Tibial nerve (tissue), 4 donors: Measurements from ENCODE around the gene EPB41L4A. TPM values are rescaled to one million over a fixed set of nuclear protein-coding genes. Genes with fewer than 3 reads are reported as not detected.

Source experiments
- DNase-seq, 2 donors: peaks; one replicate each; pipeline ENCODE4 v3.0.0-alpha.2; 2019; ENCODE audit warnings: low spot score in 2 of 2
- H3K27ac ChIP-seq, 4 donors: fragments of 200-600 bp; sonication (generic) in 3 of 4; one replicate each; pipeline ENCODE4 v1.5.1; 2017 to 2019; ENCODE audit warnings: mild to moderate bottlenecking in 1 of 4
- H3K27me3 ChIP-seq, 2 donors: fragments of 200-600 bp; sonication (generic) in 1 of 2; one replicate each; pipeline versions ENCODE4 v1.5.1 to v1.6.0; 2017 to 2019
- H3K36me3 ChIP-seq, 3 donors: fragments of 200-600 bp; sonication (generic); one replicate each; pipeline ENCODE4 v1.5.1; 2018 to 2019
- H3K4me1 ChIP-seq, 4 donors: fragments of 200-600 bp; sonication (generic) in 3 of 4; one replicate each; pipeline ENCODE4 v1.5.1; 2017 to 2019
- H3K4me3 ChIP-seq, 4 donors: fragments of 200-600 bp; sonication (generic) in 3 of 4; one replicate each; pipeline ENCODE4 v1.5.1; 2017 to 2019; ENCODE audit warnings: mild to moderate bottlenecking in 1 of 4, moderate library complexity in 1 of 4
- H3K9me3 ChIP-seq, 4 donors: fragments of 200-600 bp; sonication (generic) in 3 of 4; one replicate each; pipeline ENCODE4 v1.5.1; 2017 to 2019
- EP300 ChIP-seq, 2 donors: sonication (generic); formaldehyde crosslinking; IDR thresholded peaks; one replicate each; pipeline ENCODE4 v1.6.1; 2017; ENCODE audit warnings: antibody characterized with exemption in 2 of 2, mild to moderate bottlenecking in 1 of 2
- POLR2A ChIP-seq, 2 donors: fragments of 450-650 bp; IDR thresholded peaks; one replicate each; pipeline ENCODE4 v1.6.1; 2017; ENCODE audit warnings: antibody characterized with exemption in 2 of 2, mild to moderate bottlenecking in 2 of 2, moderate library complexity in 2 of 2
- WGBS, 2 donors: methylation state at CpG; one replicate each; pipeline ENCODE4 v1.1.5; 2018; 5-methylcytosine and 5-hydroxymethylcytosine counted together
- total RNA-seq, 4 donors: library from RNA; depleted of rRNA; stranded (reverse); fragments of >200 nt; gene quantifications; one replicate each; pipeline ENCODE4 v1.1.0, GENCODE V29; 2016
- TF ChIP-seq, protein P1 (sequence below), 5 experiments: fragments of 200-600 bp in 3 of 5; fragments of 450-650 bp in 2 of 5; sonication (generic) in 3 of 5; IDR thresholded peaks; one replicate each; pipeline ENCODE4 v1.5.1; 2016 to 2019; ENCODE audit warnings: antibody characterized with exemption in 5 of 5, mild to moderate bottlenecking in 3 of 5, moderate library complexity in 2 of 5

The EPB41L4A gene
- total RNA-seq, 4 donors from 2014 or later, result 10.6 to 38.1 (median 14.4) TPM

DNA sequence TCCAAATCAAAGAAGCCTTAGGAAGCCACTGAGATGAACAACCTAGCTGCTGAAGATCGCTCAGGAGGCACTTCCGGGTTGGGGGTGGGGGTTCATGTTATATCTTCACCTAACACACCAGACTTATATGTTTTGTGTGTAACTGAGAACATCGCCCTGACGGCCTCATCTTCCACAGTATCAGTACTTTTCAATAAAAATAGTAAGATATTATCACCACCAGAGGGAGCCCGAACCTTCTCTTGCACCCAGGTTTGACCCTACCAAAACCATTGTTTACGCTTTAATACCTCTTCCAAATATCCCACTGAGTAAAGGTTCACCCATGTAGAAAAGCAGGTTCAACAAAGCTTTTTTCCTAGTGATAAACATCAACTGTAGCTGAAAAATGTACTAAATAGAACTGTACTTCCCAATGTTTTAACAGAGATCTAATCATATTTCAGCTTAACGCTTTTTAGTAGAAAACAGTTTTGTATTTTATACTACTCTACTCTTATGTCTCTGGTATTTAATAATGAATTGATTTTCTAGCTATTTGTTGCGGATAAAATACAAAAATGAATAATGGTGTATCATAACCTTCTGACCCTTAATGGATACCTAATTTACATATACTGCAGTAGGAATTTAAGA, 244.0 kb downstream of the EPB41L4A start:
- H3K27me3 ChIP-seq, result no peaks in the 10 kb centered on the region

DNA sequence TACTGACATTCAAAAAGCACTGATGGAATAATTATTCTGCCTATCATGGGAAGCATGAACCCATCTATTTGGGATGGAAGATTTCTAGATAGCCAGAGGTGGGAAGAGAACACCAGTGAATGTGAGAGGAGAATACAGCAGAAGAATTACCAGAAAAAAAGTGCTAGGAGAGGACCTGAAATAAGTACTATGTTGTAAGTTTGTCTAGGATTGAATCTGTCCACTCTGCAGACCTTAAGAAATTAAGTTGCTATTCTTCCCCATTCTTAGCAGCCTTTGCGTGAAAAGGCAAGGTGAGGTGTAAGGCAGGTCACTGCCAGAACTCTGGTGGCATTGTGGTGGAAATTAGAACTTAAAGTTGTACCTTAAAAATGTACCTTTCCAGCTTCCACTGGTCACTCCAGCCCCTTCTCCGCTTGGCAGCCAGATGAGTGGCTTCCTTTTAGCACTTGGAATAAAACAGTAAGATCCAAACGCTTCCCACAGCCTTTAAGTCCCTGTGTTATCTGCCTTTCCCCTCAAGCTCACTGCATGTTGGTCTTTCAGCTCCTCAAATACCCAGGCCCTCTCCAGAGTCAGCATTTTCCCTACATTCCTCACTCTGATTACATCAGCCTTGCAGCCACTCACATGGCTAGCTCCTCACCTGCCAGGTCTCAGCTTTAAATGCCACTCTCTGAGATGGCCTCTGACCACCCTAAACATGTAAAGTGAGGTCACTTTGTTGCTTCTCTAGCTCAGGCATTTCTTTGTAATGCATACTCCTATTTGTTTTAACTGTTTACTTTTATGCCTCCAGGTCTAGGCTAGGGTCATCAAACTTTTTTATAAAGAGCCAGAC, 253.0 kb downstream of the EPB41L4A start:
- DNase-seq, result no peak
- Histone ChIP-seq H3K27ac (no peak overlapping the region), H3K9me3 (no peaks in the 10 kb centered on the region), H3K4me1 (peaks cover 0 to 24% (median 14%) of the 10 kb centered on the region in 4 donors), H3K36me3 (peaks cover 0 to 80% (median 8%) of the 10 kb centered on the region in 3 donors), H3K27me3 (no peaks in the 10 kb centered on the region), H3K4me3 (no peak overlapping the region)
- TF ChIP-seq EP300 (IDR thresholded peaks at IDR 0.05) (no peak), POLR2A (IDR thresholded peaks at IDR 0.05) (no peak)
- TF ChIP-seq, protein P1, sequence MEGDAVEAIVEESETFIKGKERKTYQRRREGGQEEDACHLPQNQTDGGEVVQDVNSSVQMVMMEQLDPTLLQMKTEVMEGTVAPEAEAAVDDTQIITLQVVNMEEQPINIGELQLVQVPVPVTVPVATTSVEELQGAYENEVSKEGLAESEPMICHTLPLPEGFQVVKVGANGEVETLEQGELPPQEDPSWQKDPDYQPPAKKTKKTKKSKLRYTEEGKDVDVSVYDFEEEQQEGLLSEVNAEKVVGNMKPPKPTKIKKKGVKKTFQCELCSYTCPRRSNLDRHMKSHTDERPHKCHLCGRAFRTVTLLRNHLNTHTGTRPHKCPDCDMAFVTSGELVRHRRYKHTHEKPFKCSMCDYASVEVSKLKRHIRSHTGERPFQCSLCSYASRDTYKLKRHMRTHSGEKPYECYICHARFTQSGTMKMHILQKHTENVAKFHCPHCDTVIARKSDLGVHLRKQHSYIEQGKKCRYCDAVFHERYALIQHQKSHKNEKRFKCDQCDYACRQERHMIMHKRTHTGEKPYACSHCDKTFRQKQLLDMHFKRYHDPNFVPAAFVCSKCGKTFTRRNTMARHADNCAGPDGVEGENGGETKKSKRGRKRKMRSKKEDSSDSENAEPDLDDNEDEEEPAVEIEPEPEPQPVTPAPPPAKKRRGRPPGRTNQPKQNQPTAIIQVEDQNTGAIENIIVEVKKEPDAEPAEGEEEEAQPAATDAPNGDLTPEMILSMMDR (IDR thresholded peaks at IDR 0.05), result no peak
- WGBS, 2 donors, result 70 to 80% methylated on average over 3 of the region's 3 CpGs

More for the DNA sequence above, 244.0 kb downstream of the EPB41L4A start:
- 29 to 33% methylated on average over 8 of the region's 8 CpGs for WGBS, 2 donors
- Histone ChIP-seq H3K36me3 (peaks cover 0 to 5% (median 0%) of the 10 kb centered on the region in 3 donors), H3K27ac (no peak overlapping the region), H3K4me1 (peaks cover 0 to 7% (median 0%) of the 10 kb centered on the region in 4 donors), H3K9me3 (no peaks in the 10 kb centered on the region), H3K4me3 (no peak overlapping the region)
- DNase-seq, result peak in 1 of 2 donors; percentile 43
- TF ChIP-seq EP300 (IDR thresholded peaks at IDR 0.05), result no peak
- TF ChIP-seq, protein P1 (IDR thresholded peaks at IDR 0.05), result peak; percentile 37 to 62 (median 59)

DNA sequence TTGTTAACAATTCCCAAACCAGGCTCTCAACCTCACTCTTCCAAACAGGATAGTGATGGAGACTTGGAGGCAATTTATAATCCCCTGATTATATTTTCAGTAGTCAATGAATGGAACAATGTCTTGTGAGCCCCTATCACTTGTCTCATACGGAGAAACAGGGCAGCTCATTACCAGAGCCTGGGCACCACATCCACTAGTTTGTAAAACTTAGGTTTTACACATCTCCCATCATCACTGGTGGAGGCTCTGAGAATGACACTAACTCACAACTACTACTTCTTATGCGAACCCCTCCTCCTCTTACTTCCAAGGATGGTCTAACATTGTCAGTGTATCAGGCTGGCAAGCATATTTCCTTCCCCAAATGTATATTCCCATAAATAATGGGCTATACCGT, 253.7 kb downstream of the EPB41L4A start:
- no peak overlapping the region for H3K4me3 ChIP-seq
- no peaks in the 10 kb centered on the region for H3K27me3 ChIP-seq
- no peaks in the 10 kb centered on the region for H3K9me3 ChIP-seq
- WGBS, 2 donors, result 68 to 69% methylated on average over 3 of the region's 3 CpGs
- H3K4me1 ChIP-seq, result peaks cover 0 to 26% (median 14%) of the 10 kb centered on the region in 4 donors
- no peak for DNase-seq
- H3K36me3 ChIP-seq, result peaks cover 0 to 78% (median 8%) of the 10 kb centered on the region in 3 donors
- H3K27ac ChIP-seq, result no peak overlapping the region
- TF ChIP-seq EP300 (IDR thresholded peaks at IDR 0.05) (no peak), POLR2A (IDR thresholded peaks at IDR 0.05) (no peak)
- TF ChIP-seq, protein P1 (IDR thresholded peaks at IDR 0.05), result no peak

DNA sequence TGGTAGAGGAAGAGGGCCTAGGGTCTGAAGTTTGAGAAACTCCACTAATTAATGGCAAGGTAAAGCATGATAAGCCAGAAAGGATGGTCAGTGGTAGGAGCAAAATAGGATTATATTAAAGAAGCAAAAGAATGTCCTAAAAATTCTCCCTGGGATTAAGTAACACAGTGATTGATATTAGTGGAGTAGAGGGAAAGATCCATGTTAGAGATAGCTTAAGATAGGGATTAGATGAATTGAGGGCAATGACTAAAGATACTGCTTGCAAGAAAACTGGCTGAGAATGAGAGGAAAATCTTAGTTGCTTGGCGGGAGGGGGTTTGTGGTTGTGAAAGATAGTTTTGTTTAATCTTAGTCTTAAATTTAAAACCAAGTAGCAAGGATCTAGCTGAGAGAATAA, 255.6 kb downstream of the EPB41L4A start:
- 84 to 90% methylated on average over 1 of the region's 1 CpG for WGBS, 2 donors
- Histone ChIP-seq H3K4me3 (no peak overlapping the region), H3K27ac (no peak overlapping the region), H3K36me3 (peaks cover 0 to 59% (median 8%) of the 10 kb centered on the region in 3 donors), H3K27me3 (no peaks in the 10 kb centered on the region), H3K4me1 (peaks cover 0 to 30% (median 14%) of the 10 kb centered on the region in 4 donors), H3K9me3 (no peaks in the 10 kb centered on the region)
- no peak for DNase-seq
- TF ChIP-seq, protein P1 (IDR thresholded peaks at IDR 0.05), result no peak
- TF ChIP-seq EP300 (IDR thresholded peaks at IDR 0.05) (no peak), POLR2A (IDR thresholded peaks at IDR 0.05) (no peak)

DNA sequence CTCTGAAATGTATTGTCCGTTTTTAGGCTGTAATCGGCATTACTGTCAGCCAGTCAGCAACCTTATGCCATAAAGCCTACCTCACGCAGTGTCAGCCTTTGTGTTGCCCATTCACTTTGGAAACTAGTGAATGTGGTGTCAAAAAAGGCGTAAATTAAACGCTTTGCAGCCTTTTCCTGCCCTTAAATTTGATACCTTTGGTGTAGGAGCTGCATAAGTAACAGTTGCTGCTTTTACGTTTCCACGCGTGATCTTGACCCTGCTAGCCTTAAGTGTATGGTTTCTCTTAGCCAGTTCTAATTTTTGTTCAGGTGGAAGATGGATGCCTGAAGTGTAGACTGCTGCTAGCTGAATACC, 257.7 kb downstream of the EPB41L4A start:
- H3K9me3 ChIP-seq, result no peaks in the 10 kb centered on the region
- TF ChIP-seq EP300 (IDR thresholded peaks at IDR 0.05), result no peak
- TF ChIP-seq POLR2A (IDR thresholded peaks at IDR 0.05), result no peak
- TF ChIP-seq, protein P1 (IDR thresholded peaks at IDR 0.05), result no peak
- H3K27me3 ChIP-seq, result no peaks in the 10 kb centered on the region
- H3K36me3 ChIP-seq, result peaks cover 0 to 41% (median 8%) of the 10 kb centered on the region in 3 donors
- no peak for DNase-seq
- H3K27ac ChIP-seq, result peak overlapping the region; percentile 18 to 92 (median 78)
- peak overlapping the region; percentile 62 to 88 (median 78) for H3K4me3 ChIP-seq
- 0 to 1% methylated on average over 8 of the region's 8 CpGs for WGBS, 2 donors
- H3K4me1 ChIP-seq, result peaks cover 0 to 30% (median 14%) of the 10 kb centered on the region in 4 donors
